Measurements from ENCODE around the gene EGF.

EGF gene

DNA sequence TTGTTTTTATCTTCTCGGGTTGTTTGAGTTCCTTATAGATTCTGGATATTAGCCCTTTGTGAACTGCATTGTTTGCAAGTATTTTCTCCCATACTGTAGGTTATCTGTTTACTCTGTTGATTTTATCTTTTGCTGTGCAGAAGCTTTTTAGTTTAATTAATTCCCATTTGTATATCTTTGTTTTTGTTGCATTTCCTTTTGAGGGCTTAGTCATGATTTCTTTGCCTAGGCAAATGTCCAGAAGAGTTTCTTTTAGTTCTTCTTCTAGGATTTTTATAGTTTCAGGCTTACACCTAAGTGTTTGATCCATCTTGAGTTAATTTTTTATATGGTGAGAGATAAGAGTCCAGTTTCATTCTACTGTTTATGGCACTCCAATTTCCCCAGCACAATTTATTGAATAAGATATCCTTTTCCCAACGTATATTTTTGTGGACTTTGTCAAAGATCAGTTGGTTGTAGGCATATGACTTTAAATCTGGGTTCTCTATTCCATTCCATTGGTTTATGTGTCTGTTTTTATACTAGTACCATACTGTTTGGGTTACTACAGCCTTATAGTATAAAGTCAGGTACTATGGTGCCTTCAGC, 54.3 kb downstream of the EGF start:
- no peak for DNase-seq

DNA sequence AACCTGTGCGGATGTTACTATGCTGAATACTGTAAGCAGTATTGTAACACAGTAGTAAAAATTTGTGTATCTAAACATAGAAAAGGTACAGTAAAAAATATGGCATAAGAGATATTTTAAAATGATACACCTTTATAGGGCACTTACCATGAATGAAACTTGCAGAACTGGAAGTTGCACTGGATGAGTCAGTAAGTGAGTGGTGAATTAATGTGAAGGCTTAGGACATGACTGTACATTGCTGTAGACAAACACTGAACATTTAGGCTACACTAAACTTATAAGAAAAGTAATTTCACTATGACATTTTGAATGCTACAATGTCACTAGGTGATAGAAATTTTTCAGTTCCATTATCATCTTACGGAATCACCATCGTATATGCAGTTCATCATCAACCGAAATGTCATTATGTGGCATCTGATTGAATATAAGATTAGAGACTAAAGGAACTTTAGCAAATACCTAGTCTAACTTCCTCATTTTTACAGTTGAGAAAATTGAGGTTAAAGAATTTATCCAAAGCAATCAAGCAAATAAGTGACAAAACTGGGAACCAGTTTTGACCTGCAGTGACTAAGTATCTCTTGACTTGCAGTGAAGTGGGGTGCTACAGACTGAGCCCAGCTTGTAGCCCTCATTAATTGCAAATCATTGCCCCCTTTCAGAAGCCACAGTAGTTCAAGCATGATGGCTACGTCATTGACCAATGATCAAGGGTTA, 55.3 kb downstream of the EGF start:
- DNase-seq, result no peak

DNA sequence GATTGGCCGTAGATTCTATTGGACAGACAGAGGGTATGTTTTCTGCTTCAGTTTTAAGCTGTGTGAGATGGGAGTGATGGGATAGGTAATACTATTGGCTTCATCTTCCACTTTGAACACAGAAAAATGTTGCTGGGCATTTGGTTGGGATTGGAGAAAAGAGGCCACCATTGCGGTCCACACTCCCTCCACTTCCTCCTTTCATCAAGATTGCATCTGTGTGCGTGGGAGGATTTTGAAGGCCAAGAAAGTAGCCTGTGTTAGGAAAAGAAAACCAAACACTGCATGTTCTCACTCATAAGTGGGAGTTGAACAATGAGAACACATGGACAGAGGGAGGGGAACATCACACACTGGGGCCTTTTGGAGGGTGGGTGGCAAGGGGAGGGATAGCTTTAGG, 56.4 kb downstream of the EGF start:
- DNase-seq, result no peak

DNA sequence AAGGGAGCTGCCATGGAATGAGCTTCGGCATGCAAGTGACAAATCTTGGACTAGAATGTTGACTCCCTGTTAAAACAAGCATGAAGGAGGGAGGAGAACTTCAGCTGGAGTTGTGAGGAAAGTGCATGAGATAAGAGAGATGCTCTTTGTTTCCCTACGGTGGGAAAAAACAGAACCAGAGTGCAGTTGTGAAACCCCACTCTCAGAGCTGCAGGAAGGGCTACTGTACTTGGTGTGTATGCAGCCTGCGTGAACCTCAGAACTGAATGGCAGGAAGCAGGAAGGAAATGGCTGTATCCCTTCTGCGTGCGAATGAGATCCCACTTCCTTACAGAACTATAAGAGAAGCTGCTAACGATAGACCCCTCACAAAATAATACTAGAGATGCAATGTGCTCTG, 57.2 kb downstream of the EGF start:
- DNase-seq, result no peak

GRCh38 chr4:109972786-109973528, 60.3 kb downstream of the EGF start:
- peak; percentile 35 for DNase-seq

DNA sequence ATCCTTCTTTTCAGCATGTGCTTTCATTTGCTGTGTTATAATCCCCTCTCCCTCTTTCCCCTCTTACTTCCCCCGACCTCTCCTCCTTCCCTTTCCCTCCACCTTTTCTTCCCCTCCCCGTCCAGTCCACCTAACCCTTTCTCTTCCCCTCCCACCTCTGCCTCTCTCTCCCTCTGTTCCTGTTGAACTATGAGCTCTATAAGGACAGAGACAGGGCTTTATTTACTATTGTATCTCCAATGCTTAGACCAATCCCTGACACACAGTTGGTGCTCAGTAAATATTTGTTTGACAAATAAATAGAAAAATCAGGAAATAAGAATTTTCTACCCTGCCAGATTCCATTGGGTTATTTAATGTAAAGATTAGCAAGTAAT, 60.8 kb downstream of the EGF start:
- peak; percentile 50 for DNase-seq

- DNase-seq, result no peak
These were observed 63.5 kb downstream of the EGF start for GRCh38 chr4:109976189-109976588.

DNA sequence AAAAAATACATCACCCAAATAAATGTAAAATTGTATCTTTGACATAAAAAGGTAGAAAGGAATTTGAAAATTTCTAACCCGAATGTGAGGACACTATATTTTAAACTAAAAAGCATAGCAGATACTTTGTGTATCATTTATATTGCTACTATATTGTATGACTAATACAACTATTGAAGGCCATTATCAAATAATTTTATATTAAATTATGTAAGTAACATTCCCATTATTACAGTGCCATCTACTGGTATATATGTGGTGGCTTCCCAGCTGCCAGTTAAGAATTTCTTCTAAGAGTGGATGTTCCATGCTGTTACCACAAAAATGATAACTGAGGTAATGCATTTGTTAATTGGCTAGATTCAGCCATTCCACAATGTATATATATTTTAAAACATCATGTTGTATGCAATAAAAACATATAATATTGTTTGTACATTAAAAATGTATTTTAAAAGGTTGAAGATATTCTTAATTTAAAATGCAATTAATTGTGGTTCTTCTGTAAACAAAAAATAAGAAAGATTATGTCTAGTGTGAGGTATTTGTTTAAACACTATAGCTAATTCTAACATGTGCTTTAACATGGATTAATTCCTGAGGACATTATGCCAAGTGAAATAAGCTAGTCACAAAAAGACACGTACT, 65.3 kb downstream of the EGF start:
- peak; percentile 68 for DNase-seq

- DNase-seq, result no peak
These were observed 66.2 kb downstream of the EGF start for GRCh38 chr4:109978704-109979454.

DNA sequence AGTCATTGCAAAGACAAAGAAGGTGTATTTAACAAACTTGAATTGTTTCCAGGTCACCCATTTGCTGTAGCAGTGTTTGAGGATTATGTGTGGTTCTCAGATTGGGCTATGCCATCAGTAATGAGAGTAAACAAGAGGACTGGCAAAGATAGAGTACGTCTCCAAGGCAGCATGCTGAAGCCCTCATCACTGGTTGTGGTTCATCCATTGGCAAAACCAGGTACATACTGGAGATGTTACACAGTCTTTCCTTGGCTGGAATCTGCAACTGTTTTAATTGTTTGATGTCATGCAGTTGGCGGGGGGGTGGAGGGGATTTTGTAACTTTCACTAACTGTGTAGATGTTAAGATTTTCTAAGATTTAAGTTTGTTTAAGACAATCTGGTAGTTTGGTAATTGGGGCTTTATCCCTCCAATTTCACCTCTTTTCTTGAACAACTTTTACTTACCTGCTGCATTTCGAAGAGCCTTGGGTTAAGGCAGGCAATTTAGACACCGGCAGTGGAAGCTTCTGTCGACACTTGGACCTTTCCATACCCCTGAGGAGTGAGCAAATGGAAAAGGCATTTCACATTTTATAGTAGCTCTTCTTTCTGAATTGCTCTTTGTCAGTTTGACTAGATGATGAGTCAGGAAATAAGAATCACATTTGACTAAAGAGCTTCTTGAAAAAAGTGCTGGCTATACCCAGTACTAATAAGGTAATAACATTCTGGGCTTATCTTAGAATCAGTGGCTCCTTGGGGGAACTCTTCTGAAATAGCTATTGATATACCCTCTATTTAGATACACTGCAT, 67.4 kb downstream of the EGF start:
- no peak for DNase-seq

DNA sequence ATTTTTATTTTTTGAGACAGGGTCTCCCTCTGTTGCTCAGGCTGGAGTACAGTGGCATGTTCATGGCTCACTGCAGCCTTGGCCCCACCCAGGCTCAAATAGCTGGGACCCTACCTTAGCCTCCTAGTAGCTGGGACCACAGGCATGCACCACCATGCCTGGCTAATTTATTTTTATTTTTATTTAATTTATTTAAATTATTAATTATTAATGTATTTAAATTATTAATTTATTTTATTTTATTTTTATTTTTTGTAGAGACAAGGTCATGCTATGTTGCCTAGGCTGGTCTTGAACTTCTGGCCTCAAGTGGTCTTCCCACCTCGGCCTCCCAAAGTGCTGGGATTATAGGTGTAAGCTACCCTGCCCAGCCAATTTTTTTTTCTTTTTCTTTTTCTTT, 69.3 kb downstream of the EGF start:
- DNase-seq, result no peak

- DNase-seq, result no peak
These were observed 69.8 kb downstream of the EGF start for GRCh38 chr4:109982521-109982920.

- DNase-seq, result peak; percentile 66
These were observed 73.6 kb downstream of the EGF start for GRCh38 chr4:109985993-109986974.

- no peak for DNase-seq
These were observed 76.4 kb downstream of the EGF start for GRCh38 chr4:109989044-109989443.

GRCh38 chr4:109989618-109990017, 76.9 kb downstream of the EGF start:
- DNase-seq, result no peak

- no peak for DNase-seq
These were observed 77.9 kb downstream of the EGF start for GRCh38 chr4:109990261-109991257.

DNA sequence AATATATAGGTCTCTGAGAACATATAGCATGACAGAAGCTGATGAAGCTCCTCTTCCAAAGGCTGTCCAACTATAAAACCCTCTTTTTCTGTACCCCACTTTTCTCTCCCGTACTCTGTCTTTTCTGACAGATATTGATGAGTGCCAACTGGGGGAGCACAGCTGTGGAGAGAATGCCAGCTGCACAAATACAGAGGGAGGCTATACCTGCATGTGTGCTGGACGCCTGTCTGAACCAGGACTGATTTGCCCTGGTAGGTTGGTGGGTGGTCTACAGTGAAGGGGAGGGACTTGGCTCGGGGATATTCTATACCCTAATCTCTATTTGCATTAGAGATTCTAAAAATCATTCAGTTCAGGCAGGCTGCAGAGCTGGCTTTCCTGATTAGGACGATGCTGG, 80.4 kb downstream of the EGF start:
- no peak for DNase-seq

DNA sequence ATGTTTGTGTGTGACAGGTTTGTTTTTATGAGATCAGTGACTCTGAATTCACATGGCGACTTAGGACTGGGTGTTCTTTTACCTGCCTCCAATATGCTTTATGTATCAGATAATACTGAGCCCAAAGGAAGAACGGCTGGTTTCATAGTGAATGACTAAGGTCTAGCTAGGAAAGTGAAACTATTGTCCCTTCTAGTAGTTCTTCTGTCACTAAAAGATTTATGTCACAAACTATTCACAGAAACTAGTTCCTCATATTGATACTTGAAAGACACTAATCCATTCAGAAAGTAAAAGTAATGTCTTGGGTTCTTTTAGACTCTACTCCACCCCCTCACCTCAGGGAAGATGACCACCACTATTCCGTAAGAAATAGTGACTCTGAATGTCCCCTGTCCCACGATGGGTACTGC, 81.7 kb downstream of the EGF start:
- no peak for DNase-seq

DNA sequence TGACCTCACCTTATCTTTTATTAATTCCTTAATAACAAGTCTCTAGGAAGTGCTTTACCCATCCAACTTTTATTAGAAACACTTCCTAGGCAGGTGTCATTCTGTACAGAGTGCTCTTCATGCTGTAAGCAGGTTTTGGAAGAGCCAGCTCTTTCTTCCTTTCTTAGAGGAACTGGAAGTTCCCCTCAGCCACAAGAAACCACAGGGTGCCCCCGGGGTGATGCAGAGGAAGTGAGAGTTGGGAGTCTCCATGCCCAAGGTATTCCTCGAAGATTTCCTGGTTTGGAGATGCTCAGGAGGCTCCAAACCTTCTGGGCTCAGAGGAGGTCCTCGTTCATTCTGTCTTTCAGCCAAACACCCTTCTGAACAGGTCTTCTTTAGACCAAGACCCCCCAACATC, 83.8 kb downstream of the EGF start:
- no peak for DNase-seq

Data from NCI-H82 (cell line).